GM21619 (cell line): ENCODE data around the gene EMX1.
"Not testable (repeated sequence)": the region's sequence is repeated elsewhere in the genome, so short reads cannot be mapped to it uniquely, and the experiment has no call there.

Experiments used
- ATAC-seq: cut with Tn5 transposase; IDR thresholded peaks from one replicate; pipeline ENCODE4 v1.9.1; 2021; ENCODE audit not compliant: unreplicated experiment

The EMX1 gene

GRCh38 chr2:72900191-72900825 lies 17.0 kb upstream of the EMX1 start:
- ATAC-seq: no peak

DNA sequence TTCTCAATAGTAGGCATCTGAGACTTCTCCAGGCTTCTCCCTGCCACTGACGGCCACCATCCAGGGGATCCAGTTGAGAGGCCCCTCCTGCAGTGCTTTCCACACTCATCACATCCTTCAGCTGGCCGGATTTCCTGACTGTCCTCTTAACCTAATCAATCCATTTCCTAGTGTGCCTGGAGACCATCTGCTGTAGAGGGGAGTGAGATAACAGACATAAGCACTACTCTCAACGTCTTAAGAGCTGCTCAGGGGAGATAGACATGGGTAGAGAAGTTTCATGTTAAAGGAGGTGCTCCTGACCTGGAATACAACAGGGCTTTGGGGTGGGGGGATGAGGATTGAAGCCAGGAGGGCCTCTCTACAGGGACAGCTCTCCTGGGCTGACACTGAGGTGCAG lies 15.9 kb upstream of the EMX1 start:
- no peak for ATAC-seq

GRCh38 chr2:72907369-72907768 lies 9.9 kb upstream of the EMX1 start:
- ATAC-seq: not testable (repeated sequence)

- no peak for ATAC-seq
Measured at GRCh38 chr2:72908741-72909140, 8.6 kb upstream of the EMX1 start.

DNA sequence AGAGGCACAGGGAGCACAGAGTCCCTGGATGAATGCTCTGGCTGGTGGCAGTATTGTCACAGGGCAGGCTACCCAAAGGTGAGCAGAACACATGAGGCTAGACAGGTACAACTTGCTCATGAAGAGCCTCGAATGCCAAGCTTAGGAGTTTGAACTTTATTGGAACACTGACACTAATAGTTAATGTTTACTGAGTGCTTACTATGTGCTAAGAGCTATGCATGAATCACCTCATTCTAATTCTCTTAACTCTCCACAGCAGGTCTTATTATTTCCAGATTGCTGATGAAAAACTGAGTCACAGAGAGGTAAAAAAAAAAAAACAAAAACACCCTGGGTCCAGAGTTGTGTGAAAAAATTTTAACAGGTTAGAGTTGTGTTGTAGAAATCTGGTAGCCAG lies 6.1 kb upstream of the EMX1 start:
- no peak for ATAC-seq

DNA sequence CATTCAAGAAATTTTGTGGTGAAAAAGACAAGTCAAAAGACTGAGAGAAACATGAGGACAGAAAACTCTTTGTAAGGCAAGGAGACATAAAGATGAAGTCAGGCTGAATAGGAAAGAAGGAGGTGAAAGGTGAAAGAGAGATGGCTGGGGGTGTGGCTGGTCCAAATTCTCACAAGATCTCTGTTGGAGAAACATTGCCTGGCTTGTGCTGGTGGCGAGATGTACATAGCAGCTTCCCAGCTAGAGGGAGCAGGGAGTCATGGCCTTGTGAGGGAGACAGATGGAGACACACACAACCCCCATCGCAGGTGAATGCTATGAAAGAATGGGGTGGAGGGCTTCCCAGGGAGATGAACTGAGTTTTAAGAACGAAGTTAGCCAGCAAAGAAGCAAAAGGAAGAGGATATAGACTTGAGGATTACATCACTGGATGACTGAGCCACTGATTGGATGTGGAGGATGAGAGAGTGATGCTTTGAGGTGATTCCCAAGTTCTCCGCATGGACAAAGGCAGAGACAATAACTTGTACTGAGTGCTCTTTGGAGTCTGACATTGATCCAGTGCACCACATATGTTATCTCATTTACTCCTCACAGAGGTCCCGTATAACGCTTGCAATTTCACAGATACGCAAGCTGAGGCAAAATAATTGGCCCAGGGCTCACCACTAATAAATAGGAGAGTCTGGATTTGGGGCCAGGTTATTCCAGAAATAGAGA lies 3.7 kb upstream of the EMX1 start:
- no peak for ATAC-seq

GRCh38 chr2:72914206-72914559 lies 3.1 kb upstream of the EMX1 start:
- ATAC-seq: no peak

DNA sequence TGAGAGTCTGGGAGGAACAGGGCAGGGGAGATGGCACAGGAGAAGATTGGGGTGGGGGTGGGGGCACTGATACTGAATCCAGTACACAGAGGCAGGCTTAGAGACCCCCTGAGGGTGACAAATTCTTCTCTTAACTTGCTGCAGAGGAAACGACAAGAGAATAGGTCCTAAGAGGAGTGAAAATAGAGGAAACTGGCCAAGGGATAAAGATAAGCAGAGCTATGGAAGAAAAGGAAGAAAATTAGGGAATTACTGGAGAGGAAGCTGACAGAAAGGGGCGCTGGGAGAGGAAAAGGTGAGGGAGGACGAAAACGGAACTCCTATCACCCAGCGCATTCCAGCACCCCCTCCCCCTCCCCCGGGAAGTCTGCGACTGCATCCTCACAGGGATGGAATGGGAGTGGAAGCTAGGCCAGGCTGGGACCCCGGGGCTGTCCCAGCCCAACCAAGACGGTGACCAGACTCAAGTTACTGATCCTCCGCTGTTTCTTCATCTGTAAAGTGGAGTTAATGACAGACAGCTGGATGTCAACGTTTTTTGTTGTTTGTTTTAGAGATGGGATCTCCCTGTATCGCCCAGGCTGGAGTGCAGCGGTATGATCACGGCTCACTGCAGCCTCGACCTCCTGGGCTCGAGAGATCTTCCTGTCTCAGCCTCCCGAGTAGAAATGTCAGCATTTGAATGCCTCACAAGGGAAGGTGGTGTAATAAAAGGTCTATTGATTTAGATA lies 2.6 kb upstream of the EMX1 start:
- ATAC-seq: no peak

DNA sequence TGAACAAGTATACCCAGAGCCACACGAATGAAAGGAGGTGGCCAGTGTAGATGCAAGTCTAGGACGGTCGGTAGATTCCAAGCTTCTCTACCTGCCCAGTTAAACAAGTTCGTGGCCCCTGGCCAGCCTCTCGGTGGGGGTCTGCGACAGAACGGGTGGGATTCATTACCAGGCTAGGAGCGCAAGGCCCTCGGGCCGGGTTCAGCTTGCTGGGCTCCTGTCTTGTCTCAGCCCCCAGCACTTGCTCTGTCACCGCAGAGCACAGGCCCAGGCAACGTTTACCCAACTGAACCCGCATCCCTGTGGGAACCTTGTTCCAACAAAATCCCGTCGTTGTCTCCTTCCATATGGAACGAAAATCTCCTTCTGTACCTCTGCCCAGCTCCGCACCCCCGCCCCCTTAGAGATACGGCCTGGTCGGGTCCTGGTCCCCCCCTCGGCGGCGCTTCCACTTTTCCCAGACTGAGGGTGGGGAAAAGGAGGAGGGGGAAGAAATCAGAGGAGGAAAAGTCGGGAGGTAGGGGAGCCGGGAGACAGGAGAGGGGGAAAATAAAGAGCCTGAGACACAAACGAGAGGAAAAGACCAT lies 1.9 kb upstream of the EMX1 start:
- ATAC-seq: no peak

DNA sequence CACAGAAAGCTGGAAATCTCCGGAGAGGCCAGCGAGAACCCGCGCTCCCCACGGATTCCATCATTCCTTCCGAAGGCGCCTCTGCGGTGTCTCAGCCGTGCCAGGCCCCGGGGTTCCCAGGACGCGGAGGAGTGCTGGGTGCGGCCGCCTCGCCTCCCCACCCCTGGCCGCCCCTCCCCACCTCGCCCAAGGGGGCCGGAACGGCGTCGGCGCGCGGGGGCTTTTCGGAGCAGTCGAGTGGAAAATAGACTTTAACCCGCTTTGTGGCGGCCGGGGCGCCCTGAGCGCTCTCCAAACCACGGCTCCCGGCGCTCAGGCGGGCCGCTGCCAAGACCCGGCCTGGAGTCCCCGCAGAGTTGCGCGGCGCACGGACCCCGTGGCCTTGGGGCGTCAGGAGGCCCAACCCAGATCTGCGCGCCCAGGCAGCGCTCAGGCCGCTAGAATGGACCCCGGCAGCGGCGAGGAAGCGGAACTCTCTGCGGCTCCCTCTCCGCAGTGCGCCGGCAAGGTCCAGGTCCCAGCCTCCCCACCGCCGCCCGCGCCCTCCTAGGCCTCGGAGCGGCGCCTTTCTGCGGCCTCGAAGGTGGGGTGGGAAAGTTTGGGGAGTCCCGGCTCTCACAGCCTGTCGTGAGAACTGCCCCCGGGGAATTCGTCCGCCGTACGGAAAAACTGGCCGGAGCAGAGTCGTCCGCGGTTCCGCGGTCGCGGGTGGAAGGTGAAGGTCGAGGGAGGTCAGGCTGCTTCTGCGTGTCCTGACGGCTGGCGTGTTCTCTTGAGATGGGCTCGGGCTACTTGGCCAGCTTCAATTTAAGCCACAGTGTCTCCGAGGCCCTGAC lies 1.2 kb upstream of the EMX1 start:
- ATAC-seq: peak; percentile 52

- ATAC-seq: no peak
Measured at GRCh38 chr2:72916743-72917137, 579 bp upstream of the EMX1 start.

GRCh38 chr2:72917877-72918553 lies 696 bp downstream of the EMX1 start:
- no peak for ATAC-seq

GRCh38 chr2:72919414-72920317 lies 2.3 kb downstream of the EMX1 start:
- ATAC-seq: no peak

DNA sequence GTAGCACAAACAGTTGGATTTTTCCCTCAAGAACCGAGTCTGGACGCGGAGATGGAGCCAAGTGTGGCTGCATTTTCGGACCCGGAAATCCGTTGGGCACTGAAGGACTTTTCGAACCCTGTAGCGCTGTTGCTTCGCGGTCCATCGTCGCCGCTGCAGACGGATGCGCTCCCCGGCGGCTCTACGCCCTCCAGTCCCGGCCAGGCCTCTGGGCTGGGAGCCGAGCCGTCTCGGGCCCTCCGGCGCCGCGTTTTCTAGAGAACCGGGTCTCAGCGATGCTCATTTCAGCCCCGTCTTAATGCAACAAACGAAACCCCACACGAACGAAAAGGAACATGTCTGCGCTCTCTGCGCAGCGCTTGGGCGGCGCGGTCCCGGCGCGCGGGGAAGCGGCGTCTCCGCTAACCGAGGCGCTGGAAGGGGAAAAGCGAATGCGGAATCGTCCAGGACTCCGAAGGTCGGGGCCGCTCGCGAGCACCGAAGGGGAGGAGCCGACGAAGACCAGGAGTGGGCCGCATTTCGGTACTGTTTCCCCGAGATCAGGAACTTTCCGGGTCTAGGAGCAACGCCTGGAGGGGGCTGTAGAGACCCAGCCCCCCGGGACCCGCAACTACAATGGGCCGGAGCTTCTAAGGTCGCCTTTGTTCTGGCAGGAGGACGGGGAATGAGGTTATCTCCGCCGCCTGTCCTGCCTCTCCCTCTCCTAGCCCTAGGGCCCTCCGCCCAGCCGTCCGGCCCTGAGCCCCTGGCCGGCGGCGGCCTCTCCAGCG lies 3.2 kb downstream of the EMX1 start:
- ATAC-seq: no peak

- no peak for ATAC-seq
Measured at GRCh38 chr2:72921088-72921851, 4.0 kb downstream of the EMX1 start.

DNA sequence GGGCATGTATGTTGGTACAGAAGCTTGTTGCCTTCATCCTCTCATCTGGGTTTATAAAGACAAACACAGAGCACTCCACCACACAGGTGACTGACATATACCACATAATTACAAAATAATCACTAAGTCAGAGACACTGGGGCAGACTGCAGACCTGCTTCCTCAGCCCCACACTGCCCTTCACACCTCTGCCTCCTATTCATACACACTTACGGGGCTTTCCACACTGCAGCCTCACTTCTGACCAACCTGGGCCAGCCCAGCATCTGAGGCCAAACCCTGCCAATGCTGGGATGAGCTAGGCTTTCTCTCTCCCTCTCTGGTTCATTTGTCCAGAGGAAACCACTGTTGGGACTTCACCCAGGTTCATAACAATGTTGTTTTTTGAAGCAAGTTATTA lies 4.5 kb downstream of the EMX1 start:
- ATAC-seq: no peak

DNA sequence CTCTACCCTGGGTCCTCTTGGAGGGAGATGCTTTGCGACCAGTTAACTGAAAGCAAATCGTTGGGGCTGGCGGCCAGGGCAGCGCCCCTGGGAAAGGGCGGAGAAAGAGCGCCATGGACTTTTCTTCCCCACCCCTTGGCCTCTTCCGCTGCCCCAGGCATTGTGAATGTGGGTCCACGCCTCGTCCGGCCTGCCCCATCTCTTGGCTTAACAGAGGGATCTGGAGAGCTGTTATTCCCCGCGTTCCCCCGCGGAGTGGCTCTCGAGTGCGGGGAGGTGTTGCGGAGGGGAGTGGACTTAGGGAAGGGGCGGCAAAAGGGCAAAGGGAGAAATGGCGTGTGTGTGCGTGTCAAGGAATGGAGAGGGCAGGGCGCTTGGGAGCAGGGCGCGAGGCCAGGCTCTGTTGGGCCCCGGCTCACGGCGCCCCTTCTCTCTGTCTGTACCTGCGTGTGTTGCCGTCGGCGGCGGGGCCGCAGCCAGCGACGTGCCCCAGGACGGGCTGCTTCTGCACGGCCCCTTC lies 6.6 kb downstream of the EMX1 start:
- ATAC-seq: peak; percentile 2
